PC-3 (cell line): Measurements from ENCODE around the gene CNST. TPM values are rescaled to one million over a fixed set of nuclear protein-coding genes. Genes with fewer than 3 reads are reported as not detected.
A peak's percentile ranks its signal among the peaks of the same experiment; 100 is the strongest.

Experiments used
- ATAC-seq: fragments of 200-7000 bp; cut with Tn5 transposase; 2 replicates; pipeline ENCODE4 v1.9.1; 2020; ENCODE audit warnings: mild to moderate bottlenecking, moderate library complexity
- BruUV-seq: library from RNA; stranded (reverse); fragments of 400-500 nt; replicated peaks from 2 replicates; lab custom pipeline; 2021; lab: Mats Ljungman, UMichigan
- CTCF ChIA-PET: fragments of 300-600 bp; sonication (Branson Sonifier 250); formaldehyde crosslinking; loops from one replicate; lab custom pipeline; 2022; ENCODE audit warnings: antibody characterized with exemption; lab: Charles Lee
- POLR2A ChIA-PET: fragments of 300-600 bp; sonication (Branson Sonifier 250); formaldehyde crosslinking; loops from one replicate; lab custom pipeline; 2022; ENCODE audit warnings: antibody characterized with exemption; ENCODE audit not compliant: unreplicated experiment; lab: Charles Lee
- DNase-seq: peaks from one replicate; pipeline ENCODE4 v3.0.0-alpha.2; 2015
- H2AFZ ChIP-seq: fragments of 300-600 bp; sonication (generic); 2 replicates; pipeline ENCODE4 v1.6.0; 2016; ENCODE audit warnings: antibody characterized with exemption, low read length
- H3F3A ChIP-seq: fragments of 300-600 bp; sonication (generic); one replicate; pipeline ENCODE4 v1.6.0; 2017; ENCODE audit warnings: antibody characterized with exemption, low read length, control low read depth, mild to moderate bottlenecking; ENCODE audit not compliant: unreplicated experiment
- H3K27ac ChIP-seq: fragments of 300-600 bp; sonication (generic); 2 replicates; pipeline ENCODE4 v1.5.1; 2016; ENCODE audit warnings: mild to moderate bottlenecking, low read length
- H3K27me3 ChIP-seq: fragments of 300-600 bp; sonication (generic); 2 replicates; pipeline ENCODE4 v1.6.1; 2016; ENCODE audit warnings: low read length, mixed read lengths
- H3K36me3 ChIP-seq: fragments of 300-600 bp; sonication (generic); 2 replicates; pipeline ENCODE4 v1.6.1; 2016; ENCODE audit warnings: low read depth, mixed run types, low read length, mixed read lengths
- H3K4me1 ChIP-seq: fragments of 300-600 bp; sonication (generic); 2 replicates; pipeline ENCODE4 v1.5.1; 2016; ENCODE audit warnings: low read length; ENCODE audit not compliant: insufficient read depth
- H3K4me2 ChIP-seq: fragments of 300-600 bp; sonication (generic); 2 replicates; pipeline ENCODE4 v1.6.0; 2016; ENCODE audit warnings: low read length
- H3K4me3 ChIP-seq: fragments of 300-600 bp; sonication (generic); 2 replicates; pipeline ENCODE4 v1.5.1; 2016; ENCODE audit warnings: mild to moderate bottlenecking, low read length, mixed read lengths
- H3K79me2 ChIP-seq: fragments of 300-600 bp; sonication (generic); 2 replicates; pipeline ENCODE4 v1.6.1; 2017; ENCODE audit warnings: low read length, mixed read lengths
- H3K9ac ChIP-seq: fragments of 300-600 bp; sonication (generic); 2 replicates; pipeline ENCODE4 v1.6.0; 2016; ENCODE audit warnings: mild to moderate bottlenecking, low read length
- H3K9me2 ChIP-seq: fragments of 300-600 bp; sonication (generic); replicated peaks from 2 replicates; pipeline ENCODE4 v1.6.1; 2016; ENCODE audit warnings: mixed run types, low read length, mixed read lengths
- H3K9me3 ChIP-seq: fragments of 300-600 bp; sonication (generic); 2 replicates; pipeline ENCODE4 v1.6.1; 2016; ENCODE audit warnings: low read length, mixed read lengths
- H4K20me1 ChIP-seq: fragments of 300-600 bp; sonication (generic); 2 replicates; pipeline ENCODE4 v1.6.1; 2016; ENCODE audit warnings: low read length, mixed read lengths
- CTCF ChIP-seq: fragments of 300-600 bp; sonication (generic); conservative IDR thresholded peaks from 2 replicates; pipeline ENCODE4 v1.5.1; 2017; ENCODE audit warnings: antibody characterized with exemption, low read depth, mild to moderate bottlenecking, low read length
- EZH2 ChIP-seq: fragments of 300-600 bp; sonication (generic); IDR thresholded peaks from one replicate; pipeline ENCODE4 v1.6.1; 2017; ENCODE audit warnings: antibody characterized with exemption, mild to moderate bottlenecking, low read length; ENCODE audit not compliant: unreplicated experiment
- EZH2phosphoT487 ChIP-seq: fragments of 300-600 bp; sonication (generic); IDR thresholded peaks from 2 replicates; pipeline ENCODE4 v1.6.1; 2018; ENCODE audit warnings: mild to moderate bottlenecking, antibody characterized with exemption, low read length, borderline replicate concordance
- intact Hi-C: fragments of 100-400 bp; cut with micrococcal nuclease; formaldehyde crosslinking; loops from 2 replicates; pipeline ENCODE4 v1.9.0; 2023
- total RNA-seq: library from RNA; depleted of rRNA; stranded (reverse); fragments of >200 nt; gene quantifications from 2 replicates; pipeline ENCODE4 v1.2.3, GENCODE V29; 2014

The CNST gene
- total RNA-seq, 1 experiment from 2014 or later, result 13.5 TPM

DNA sequence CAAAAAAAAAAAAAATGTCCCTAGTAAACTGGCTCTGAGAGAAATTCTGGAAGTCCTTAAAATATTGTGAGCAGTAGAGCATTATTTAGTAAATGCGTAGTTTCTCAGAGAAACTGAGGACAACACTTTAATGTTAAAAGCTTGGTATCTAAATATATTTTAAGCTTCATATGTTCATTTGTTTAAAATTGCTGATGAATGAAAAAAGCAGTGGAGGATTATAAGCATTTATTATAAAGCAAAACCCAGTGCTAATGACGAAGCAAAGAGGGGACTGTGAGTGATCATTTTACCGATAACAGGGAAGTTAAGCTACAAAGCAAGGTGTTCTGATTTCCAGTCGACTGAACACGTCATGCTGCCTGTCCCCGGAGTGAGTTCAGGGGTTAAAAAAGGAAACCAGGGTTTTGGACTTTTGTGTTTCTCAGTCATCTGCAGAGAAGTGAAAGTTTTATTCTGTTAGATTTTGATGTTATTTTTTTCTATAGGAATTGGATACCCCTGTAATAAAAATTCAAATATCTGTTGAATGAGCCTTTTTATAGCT, 93.4 kb downstream of the CNST start:
- H3K36me3 ChIP-seq, result no peaks in the 10 kb centered on the region; the same call in 1 of the 2 replicates
- no peaks in the 10 kb centered on the region for H3K27me3 ChIP-seq
- H4K20me1 ChIP-seq, result no peaks in the 10 kb centered on the region
- H3K4me1 ChIP-seq, result no peaks in the 10 kb centered on the region
- H3K79me2 ChIP-seq, result no peaks in the 10 kb centered on the region
- no peak overlapping the region for H3K4me3 ChIP-seq
- ChIA-PET POLR2A (no interaction called here), CTCF (interaction anchor here (0.9 kb wide), 1 partner anchor 30 kb away, joined by 3 read pairs; no protein-coding TSS in a partner anchor)
- DNase-seq, result no peak
- no peak for TF ChIP-seq CTCF
- no peak overlapping the region for H3K4me2 ChIP-seq
- H3K27ac ChIP-seq, result no peak overlapping the region
- H3K9me3 ChIP-seq, result no peaks in the 10 kb centered on the region
- BruUV-seq, result no TSS peak
- no peak overlapping the region for H2AFZ ChIP-seq
- ATAC-seq, result no peak
- H3K9me2 ChIP-seq, result no peaks in the 10 kb centered on the region
- no peak overlapping the region for H3K9ac ChIP-seq
- H3F3A ChIP-seq, result no peaks in the 10 kb centered on the region
- intact Hi-C loops, result no loop called here

DNA sequence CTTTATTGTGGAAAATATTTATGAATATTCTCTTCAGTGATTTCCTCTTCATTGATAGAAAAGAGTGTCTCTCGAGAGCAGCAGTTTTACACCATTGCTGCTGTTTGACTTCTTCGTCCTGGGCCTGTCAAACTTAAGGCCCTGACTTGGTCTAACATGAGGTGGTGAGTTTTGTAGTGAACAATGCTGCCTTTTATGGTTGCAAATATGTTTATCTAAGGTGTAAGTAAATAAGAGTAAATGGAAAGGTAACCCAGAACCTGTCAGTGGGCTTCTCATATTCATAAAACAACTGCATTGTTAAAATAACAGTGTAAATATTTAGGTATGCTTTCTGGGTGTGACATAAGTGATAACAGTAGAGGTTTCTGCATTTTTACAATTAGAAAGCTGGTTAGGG, 95.2 kb downstream of the CNST start:
- BruUV-seq, result no TSS peak
- Histone ChIP-seq H3K4me3 (no peak overlapping the region), H2AFZ (no peak overlapping the region), H3K9ac (no peak overlapping the region), H3K27me3 (no peaks in the 10 kb centered on the region), H3K4me2 (no peak overlapping the region), H3K27ac (no peak overlapping the region), H3K4me1 (no peaks in the 10 kb centered on the region), H3K9me3 (no peaks in the 10 kb centered on the region), H3F3A (no peaks in the 10 kb centered on the region), H4K20me1 (no peaks in the 10 kb centered on the region), H3K79me2 (no peaks in the 10 kb centered on the region), H3K9me2 (no peaks in the 10 kb centered on the region), H3K36me3 (peaks cover 3% of the 10 kb centered on the region; the same call in 1 of the 2 replicates)
- intact Hi-C loops, result no loop called here
- ChIA-PET CTCF (interaction anchor here (0.6 kb wide), 1 partner anchor 44 kb away, joined by 5 read pairs; no protein-coding TSS in a partner anchor), POLR2A (no interaction called here)
- no peak for TF ChIP-seq CTCF
- no peak for TF ChIP-seq EZH2phosphoT487
- no peak for TF ChIP-seq EZH2
- DNase-seq (peak; percentile 17), ATAC-seq (peak; percentile 81)

DNA sequence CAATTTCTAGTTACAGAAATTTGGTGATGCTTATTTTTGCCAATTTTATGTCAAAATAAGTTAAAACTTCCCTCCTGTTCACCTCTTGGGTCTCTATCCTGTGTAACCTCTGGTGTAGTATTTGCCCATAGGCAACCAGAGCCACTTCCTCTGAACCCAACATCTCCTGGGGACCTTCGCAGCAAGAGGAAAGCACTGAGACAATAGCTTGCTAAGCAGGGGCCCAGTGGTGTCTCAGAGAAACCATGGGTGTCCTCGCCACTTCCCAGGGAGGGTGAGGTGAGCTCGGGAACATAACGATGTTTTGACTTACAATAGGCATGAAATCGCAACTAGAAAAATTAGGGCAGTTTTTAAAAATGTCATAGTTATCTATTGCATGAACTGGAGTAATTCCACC, 101.5 kb downstream of the CNST start:
- H2AFZ ChIP-seq, result no peak overlapping the region
- ATAC-seq (no peak), DNase-seq (no peak)
- CTCF ChIA-PET, result no interaction called here
- H3F3A ChIP-seq, result no peaks in the 10 kb centered on the region
- no peak overlapping the region for H3K4me2 ChIP-seq
- H3K9me2 ChIP-seq, result no peaks in the 10 kb centered on the region
- peaks cover 3% of the 10 kb centered on the region; the same call in 1 of the 2 replicates for H3K36me3 ChIP-seq
- H3K27ac ChIP-seq, result no peak overlapping the region
- H4K20me1 ChIP-seq, result no peaks in the 10 kb centered on the region
- H3K4me3 ChIP-seq, result no peak overlapping the region
- POLR2A ChIA-PET, result no interaction called here
- BruUV-seq, result no TSS peak
- TF ChIP-seq EZH2 (no peak), CTCF (no peak), EZH2phosphoT487 (no peak)
- H3K9me3 ChIP-seq, result no peaks in the 10 kb centered on the region
- H3K27me3 ChIP-seq, result no peaks in the 10 kb centered on the region
- H3K9ac ChIP-seq, result no peak overlapping the region
- intact Hi-C loops, result no loop called here
- H3K79me2 ChIP-seq, result no peaks in the 10 kb centered on the region
- no peaks in the 10 kb centered on the region for H3K4me1 ChIP-seq
